HepG2 (cell line): ENCODE data around the gene UQCRC2. TPM values are rescaled to one million over a fixed set of nuclear protein-coding genes. Genes with fewer than 3 reads are reported as not detected.

ENCODE experiments used
- BCL3 ChIP-seq: sonication (generic); formaldehyde crosslinking; IDR thresholded peaks from 2 replicates; pipeline ENCODE4 v1.5.1; 2020; ENCODE audit warnings: mild to moderate bottlenecking, missing genetic modification reagents, moderate library complexity
- FOXC1 ChIP-seq: sonication (generic); formaldehyde crosslinking; IDR thresholded peaks from 2 replicates; pipeline ENCODE4 v1.8.0; 2022; ENCODE audit warnings: mild to moderate bottlenecking, missing genetic modification reagents, borderline replicate concordance
- JUND ChIP-seq: sonication (generic); formaldehyde crosslinking; IDR thresholded peaks from 2 replicates; pipeline ENCODE4 v1.8.0; 2022; ENCODE audit warnings: mild to moderate bottlenecking, missing genetic modification reagents
- MTA1 ChIP-seq: sonication (generic); formaldehyde crosslinking; IDR thresholded peaks from 2 replicates; pipeline ENCODE4 v1.4.0; 2020; ENCODE audit warnings: missing genetic modification reagents, mild to moderate bottlenecking, borderline replicate concordance
- NCOA2 ChIP-seq: sonication (generic); formaldehyde crosslinking; IDR thresholded peaks from 2 replicates; pipeline ENCODE4 v1.8.0; 2022; ENCODE audit warnings: inconsistent platforms
- RFX1 ChIP-seq: fragments of 450-650 bp; IDR thresholded peaks from 2 replicates; pipeline ENCODE4 v1.6.1; 2017
- SOX5 ChIP-seq: IDR thresholded peaks from 2 replicates; pipeline ENCODE4 v1.6.1; 2016; ENCODE audit warnings: borderline replicate concordance
- U2AF2 ChIP-seq: fragments of 200-400 bp; formaldehyde crosslinking; IDR thresholded peaks from 2 replicates; pipeline ENCODE4 v1.6.1; 2017; ENCODE audit warnings: low read depth, mild to moderate bottlenecking, low read length
- UBTF ChIP-seq: sonication (generic); formaldehyde crosslinking; IDR thresholded peaks from 2 replicates; pipeline ENCODE4 v1.4.0; 2020; ENCODE audit warnings: mild to moderate bottlenecking, missing genetic modification reagents
- ZFAT ChIP-seq: sonication (generic); formaldehyde crosslinking; conservative IDR thresholded peaks from 2 replicates; pipeline ENCODE4 v1.8.1; 2023; ENCODE audit warnings: missing genetic modification reagents, inconsistent platforms
- ZNF275 ChIP-seq: sonication (generic); formaldehyde crosslinking; IDR thresholded peaks from 2 replicates; pipeline ENCODE4 v1.8.0; 2022; ENCODE audit warnings: missing genetic modification reagents, mild to moderate bottlenecking, inconsistent platforms, borderline replicate concordance
- ZNF468 ChIP-seq: sonication (generic); formaldehyde crosslinking; IDR thresholded peaks from 2 replicates; pipeline ENCODE4 v1.8.0; 2022; ENCODE audit warnings: mild to moderate bottlenecking, moderate library complexity, missing genetic modification reagents
- ZNF557 ChIP-seq: sonication (generic); formaldehyde crosslinking; IDR thresholded peaks from 2 replicates; pipeline ENCODE4 v1.4.0; 2020; ENCODE audit warnings: missing genetic modification reagents
- polyA plus RNA-seq, 8 experiments: library from polyadenylated mRNA; depleted of rRNA in 3 of 8; stranded (reverse) in 7 of 8; unstranded in 1 of 8; fragments of >200 nt; fragmentation: Illumina TruSeq in 4 of 8; extraction: Trizol in 4 of 8; gene quantifications; 2 replicates each; pipeline versions ENCODE4 v1.2.1 to v1.2.3, GENCODE V29; 2011 to 2016; ENCODE audit warnings: low read depth in 4 of 8, missing spikeins in 1 of 8, mixed read lengths in 1 of 8; ENCODE audit not compliant: insufficient read depth in 1 of 8
- total RNA-seq, 5 experiments: library from RNA; depleted of rRNA; stranded (reverse); fragments of >200 nt; fragmentation: Illumina TruSeq; extraction: Trizol; gene quantifications; 2 replicates each; pipeline ENCODE4 v1.2.3, GENCODE V29; 2016; ENCODE audit warnings: low read depth in 1 of 5
- TF ChIP-seq, protein P1 (sequence below): sonication (generic); formaldehyde crosslinking; IDR thresholded peaks from 2 replicates; pipeline ENCODE4 v1.8.1; 2022; ENCODE audit warnings: low read depth, mild to moderate bottlenecking, missing genetic modification reagents
- TF ChIP-seq, protein P2 (sequence below): sonication (generic); formaldehyde crosslinking; IDR thresholded peaks from 2 replicates; pipeline ENCODE4 v1.4.0; 2020; ENCODE audit warnings: missing genetic modification reagents, borderline replicate concordance
- TF ChIP-seq, protein P3 (sequence below): sonication (generic); formaldehyde crosslinking; IDR thresholded peaks from 2 replicates; pipeline ENCODE4 v1.9.0; 2022; ENCODE audit warnings: missing genetic modification reagents, mild to moderate bottlenecking, borderline replicate concordance

UQCRC2 gene
- total and polyA plus RNA-seq, 2 of the 13 experiments (the other 11 are each of a cell fraction or from before 2014, with no cell fraction given), result 442 to 536 TPM

DNA sequence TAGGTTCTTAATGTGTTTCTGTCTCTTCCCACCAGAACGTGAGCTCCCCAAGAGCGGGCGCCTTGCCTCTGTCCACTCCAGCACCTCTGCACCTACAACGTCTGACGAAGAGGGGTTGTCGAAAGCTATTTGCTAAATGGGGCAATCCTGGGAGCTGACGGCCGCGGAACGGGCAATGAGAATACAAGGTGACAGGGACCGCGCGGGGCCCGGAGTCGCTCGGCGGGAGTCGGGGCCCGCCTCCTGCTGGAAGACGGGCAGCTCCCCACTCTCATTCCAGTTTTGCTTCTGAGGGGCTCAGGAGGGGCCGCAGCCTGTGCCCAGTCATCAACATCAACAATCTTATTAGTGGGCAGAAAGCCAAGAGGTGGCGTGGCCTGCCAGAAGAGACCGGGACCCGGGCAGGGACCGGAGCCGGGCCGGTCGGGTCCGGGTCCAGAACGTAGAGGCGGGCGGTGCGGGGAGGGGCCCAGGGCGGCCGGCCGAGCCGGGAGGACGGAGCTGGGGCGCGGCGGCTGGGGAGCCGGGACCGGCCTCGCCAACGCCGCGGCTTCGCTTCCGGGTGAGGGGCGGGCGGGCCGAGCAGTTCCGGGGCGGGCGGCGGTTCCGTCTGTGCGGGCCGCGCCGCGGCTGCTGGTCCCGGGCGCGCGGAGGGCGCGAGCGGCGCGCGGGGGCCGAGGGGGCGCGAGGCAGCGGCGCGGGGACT is 54.5 kb downstream of the UQCRC2 start, which contains the start of gene MOSMO (continued):
- TF ChIP-seq, protein P1, sequence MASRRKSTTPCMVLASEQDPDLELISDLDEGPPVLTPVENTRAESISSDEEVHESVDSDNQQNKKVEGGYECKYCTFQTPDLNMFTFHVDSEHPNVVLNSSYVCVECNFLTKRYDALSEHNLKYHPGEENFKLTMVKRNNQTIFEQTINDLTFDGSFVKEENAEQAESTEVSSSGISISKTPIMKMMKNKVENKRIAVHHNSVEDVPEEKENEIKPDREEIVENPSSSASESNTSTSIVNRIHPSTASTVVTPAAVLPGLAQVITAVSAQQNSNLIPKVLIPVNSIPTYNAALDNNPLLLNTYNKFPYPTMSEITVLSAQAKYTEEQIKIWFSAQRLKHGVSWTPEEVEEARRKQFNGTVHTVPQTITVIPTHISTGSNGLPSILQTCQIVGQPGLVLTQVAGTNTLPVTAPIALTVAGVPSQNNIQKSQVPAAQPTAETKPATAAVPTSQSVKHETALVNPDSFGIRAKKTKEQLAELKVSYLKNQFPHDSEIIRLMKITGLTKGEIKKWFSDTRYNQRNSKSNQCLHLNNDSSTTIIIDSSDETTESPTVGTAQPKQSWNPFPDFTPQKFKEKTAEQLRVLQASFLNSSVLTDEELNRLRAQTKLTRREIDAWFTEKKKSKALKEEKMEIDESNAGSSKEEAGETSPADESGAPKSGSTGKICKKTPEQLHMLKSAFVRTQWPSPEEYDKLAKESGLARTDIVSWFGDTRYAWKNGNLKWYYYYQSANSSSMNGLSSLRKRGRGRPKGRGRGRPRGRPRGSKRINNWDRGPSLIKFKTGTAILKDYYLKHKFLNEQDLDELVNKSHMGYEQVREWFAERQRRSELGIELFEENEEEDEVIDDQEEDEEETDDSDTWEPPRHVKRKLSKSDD, result 0 out of 2 replicates have a peak, but pooled peaks have one; percentile 31
- TF ChIP-seq, protein P2, sequence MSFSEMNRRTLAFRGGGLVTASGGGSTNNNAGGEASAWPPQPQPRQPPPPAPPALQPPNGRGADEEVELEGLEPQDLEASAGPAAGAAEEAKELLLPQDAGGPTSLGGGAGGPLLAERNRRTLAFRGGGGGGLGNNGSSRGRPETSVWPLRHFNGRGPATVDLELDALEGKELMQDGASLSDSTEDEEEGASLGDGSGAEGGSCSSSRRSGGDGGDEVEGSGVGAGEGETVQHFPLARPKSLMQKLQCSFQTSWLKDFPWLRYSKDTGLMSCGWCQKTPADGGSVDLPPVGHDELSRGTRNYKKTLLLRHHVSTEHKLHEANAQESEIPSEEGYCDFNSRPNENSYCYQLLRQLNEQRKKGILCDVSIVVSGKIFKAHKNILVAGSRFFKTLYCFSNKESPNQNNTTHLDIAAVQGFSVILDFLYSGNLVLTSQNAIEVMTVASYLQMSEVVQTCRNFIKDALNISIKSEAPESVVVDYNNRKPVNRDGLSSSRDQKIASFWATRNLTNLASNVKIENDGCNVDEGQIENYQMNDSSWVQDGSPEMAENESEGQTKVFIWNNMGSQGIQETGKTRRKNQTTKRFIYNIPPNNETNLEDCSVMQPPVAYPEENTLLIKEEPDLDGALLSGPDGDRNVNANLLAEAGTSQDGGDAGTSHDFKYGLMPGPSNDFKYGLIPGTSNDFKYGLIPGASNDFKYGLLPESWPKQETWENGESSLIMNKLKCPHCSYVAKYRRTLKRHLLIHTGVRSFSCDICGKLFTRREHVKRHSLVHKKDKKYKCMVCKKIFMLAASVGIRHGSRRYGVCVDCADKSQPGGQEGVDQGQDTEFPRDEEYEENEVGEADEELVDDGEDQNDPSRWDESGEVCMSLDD (CRISPR knock-in tag), result 0 out of 2 replicates have a peak, but pooled peaks have one; percentile 45
- TF ChIP-seq FOXC1 (peak; percentile 71; the same call in 1 of the 2 replicates), SOX5 (CRISPR knock-in tag) (no peak), MTA1 (peak; percentile 67; the same call in 1 of the 2 replicates), ZFAT (no peak), ZNF557 (CRISPR knock-in tag) (peak; percentile 83; the same call in 1 of the 2 replicates), UBTF (peak; percentile 88), ZNF468 (CRISPR knock-in tag) (no peak), JUND (no peak), NCOA2 (CRISPR knock-in tag) (no peak), RFX1 (no peak), BCL3 (no peak; the same call in 1 of the 2 replicates), U2AF2 (no peak), ZNF275 (no peak)
- TF ChIP-seq, protein P3, sequence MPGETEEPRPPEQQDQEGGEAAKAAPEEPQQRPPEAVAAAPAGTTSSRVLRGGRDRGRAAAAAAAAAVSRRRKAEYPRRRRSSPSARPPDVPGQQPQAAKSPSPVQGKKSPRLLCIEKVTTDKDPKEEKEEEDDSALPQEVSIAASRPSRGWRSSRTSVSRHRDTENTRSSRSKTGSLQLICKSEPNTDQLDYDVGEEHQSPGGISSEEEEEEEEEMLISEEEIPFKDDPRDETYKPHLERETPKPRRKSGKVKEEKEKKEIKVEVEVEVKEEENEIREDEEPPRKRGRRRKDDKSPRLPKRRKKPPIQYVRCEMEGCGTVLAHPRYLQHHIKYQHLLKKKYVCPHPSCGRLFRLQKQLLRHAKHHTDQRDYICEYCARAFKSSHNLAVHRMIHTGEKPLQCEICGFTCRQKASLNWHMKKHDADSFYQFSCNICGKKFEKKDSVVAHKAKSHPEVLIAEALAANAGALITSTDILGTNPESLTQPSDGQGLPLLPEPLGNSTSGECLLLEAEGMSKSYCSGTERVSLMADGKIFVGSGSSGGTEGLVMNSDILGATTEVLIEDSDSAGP (CRISPR knock-in tag), result peak; percentile 76
